WTC11 (cell line): ENCODE measurements around the gene SGO2. TPM values are rescaled to one million over a fixed set of nuclear protein-coding genes. Genes with fewer than 3 reads are reported as not detected.

Experiments used
- ATF3 ChIP-seq: sonication (generic); formaldehyde crosslinking; conservative IDR thresholded peaks from 2 replicates; pipeline ENCODE4 v1.8.1; 2022; ENCODE audit warnings: mild to moderate bottlenecking, missing genetic modification reagents
- ATF6 ChIP-seq: sonication (generic); formaldehyde crosslinking; IDR thresholded peaks from 2 replicates; pipeline ENCODE4 v1.8.1; 2023; ENCODE audit warnings: mild to moderate bottlenecking, missing genetic modification reagents
- CDX4 ChIP-seq: fragments of 250-450 bp; sonication (Bioruptor Pico); IDR thresholded peaks from 2 replicates; pipeline ENCODE4 v1.9.0; 2021; ENCODE audit warnings: moderate library complexity, mild to moderate bottlenecking, inconsistent platforms, borderline replicate concordance
- E2F4 ChIP-seq: sonication (generic); formaldehyde crosslinking; IDR thresholded peaks from 2 replicates; pipeline ENCODE4 v1.8.1; 2022; ENCODE audit warnings: low read depth, mild to moderate bottlenecking, moderate library complexity, missing genetic modification reagents, borderline replicate concordance
- FOXJ3 ChIP-seq: sonication (generic); formaldehyde crosslinking; IDR thresholded peaks from 2 replicates; pipeline ENCODE4 v1.9.0; 2021; ENCODE audit warnings: missing genetic modification reagents, mild to moderate bottlenecking, borderline replicate concordance
- FOXK1 ChIP-seq: sonication (generic); formaldehyde crosslinking; IDR thresholded peaks from 2 replicates; pipeline ENCODE4 v1.8.0; 2022; ENCODE audit warnings: mild to moderate bottlenecking, moderate library complexity, missing genetic modification reagents
- FOXP4 ChIP-seq: sonication (generic); formaldehyde crosslinking; IDR thresholded peaks from 2 replicates; pipeline ENCODE4 v1.8.0; 2022; ENCODE audit warnings: mild to moderate bottlenecking, missing genetic modification reagents
- GTF2I ChIP-seq: fragments of 250-450 bp; sonication (Bioruptor Pico); conservative IDR thresholded peaks from 2 replicates; pipeline ENCODE4 v1.4.0; 2021; ENCODE audit warnings: mild to moderate bottlenecking
- HMGA2 ChIP-seq: fragments of 250-450 bp; sonication (Bioruptor Pico); IDR thresholded peaks from 2 replicates; pipeline ENCODE4 v1.4.0; 2021; ENCODE audit warnings: mild to moderate bottlenecking, moderate library complexity
- HMGXB4 ChIP-seq: sonication (generic); formaldehyde crosslinking; IDR thresholded peaks from 2 replicates; pipeline ENCODE4 v1.8.1; 2023; ENCODE audit warnings: mild to moderate bottlenecking, moderate library complexity, missing genetic modification reagents
- IRF1 ChIP-seq: sonication (generic); formaldehyde crosslinking; IDR thresholded peaks from 2 replicates; pipeline ENCODE4 v1.8.0; 2023; ENCODE audit warnings: missing genetic modification reagents
- MYBL2 ChIP-seq: sonication (generic); formaldehyde crosslinking; IDR thresholded peaks from 2 replicates; pipeline ENCODE4 v1.8.1; 2023; ENCODE audit warnings: mild to moderate bottlenecking, moderate library complexity, missing genetic modification reagents
- NFATC4 ChIP-seq: fragments of 250-450 bp; sonication (Bioruptor Pico); IDR thresholded peaks from 2 replicates; pipeline ENCODE4 v1.9.0; 2021; ENCODE audit warnings: mild to moderate bottlenecking
- NFYB ChIP-seq: sonication (generic); formaldehyde crosslinking; conservative IDR thresholded peaks from 2 replicates; pipeline ENCODE4 v1.8.0; 2022; ENCODE audit warnings: low read depth, missing genetic modification reagents
- NR2C2 ChIP-seq: sonication (generic); formaldehyde crosslinking; IDR thresholded peaks from 2 replicates; pipeline ENCODE4 v1.8.0; 2022; ENCODE audit warnings: mild to moderate bottlenecking, missing genetic modification reagents
- PRRX2 ChIP-seq: fragments of 250-450 bp; sonication (Bioruptor Pico); IDR thresholded peaks from 2 replicates; pipeline ENCODE4 v1.8.0; 2021; ENCODE audit warnings: mild to moderate bottlenecking
- RORB ChIP-seq: fragments of 250-450 bp; sonication (Bioruptor Pico); IDR thresholded peaks from 2 replicates; pipeline ENCODE4 v1.9.0; 2021; ENCODE audit warnings: mild to moderate bottlenecking
- SMAD3 ChIP-seq: sonication (generic); formaldehyde crosslinking; IDR thresholded peaks from 2 replicates; pipeline ENCODE4 v1.8.0; 2022; ENCODE audit warnings: missing genetic modification reagents, mild to moderate bottlenecking, borderline replicate concordance
- SP1 ChIP-seq: sonication (generic); formaldehyde crosslinking; conservative IDR thresholded peaks from 2 replicates; pipeline ENCODE4 v1.8.1; 2022; ENCODE audit warnings: missing genetic modification reagents
- STAT6 ChIP-seq: sonication (generic); formaldehyde crosslinking; conservative IDR thresholded peaks from 2 replicates; pipeline ENCODE4 v1.8.1; 2023; ENCODE audit warnings: mild to moderate bottlenecking, low read depth, missing genetic modification reagents, moderate library complexity
- TEAD1 ChIP-seq: sonication (generic); formaldehyde crosslinking; IDR thresholded peaks from 2 replicates; pipeline ENCODE4 v1.8.0; 2022; ENCODE audit warnings: mild to moderate bottlenecking, missing genetic modification reagents
- TEAD4 ChIP-seq: sonication (generic); formaldehyde crosslinking; IDR thresholded peaks from 2 replicates; pipeline ENCODE4 v1.8.0; 2022; ENCODE audit warnings: mild to moderate bottlenecking, missing genetic modification reagents
- TP53 ChIP-seq: sonication (generic); formaldehyde crosslinking; IDR thresholded peaks from 2 replicates; pipeline ENCODE4 v1.8.1; 2023; ENCODE audit warnings: mild to moderate bottlenecking, missing genetic modification reagents
- ZNF396 ChIP-seq: fragments of 250-450 bp; sonication (Bioruptor Pico); IDR thresholded peaks from 2 replicates; pipeline ENCODE4 v1.8.0; 2021; ENCODE audit warnings: mild to moderate bottlenecking, moderate library complexity, borderline replicate concordance
- ZNF416 ChIP-seq: fragments of 250-450 bp; sonication (Bioruptor Pico); IDR thresholded peaks from 2 replicates; pipeline ENCODE4 v1.9.0; 2021; ENCODE audit warnings: mild to moderate bottlenecking, inconsistent platforms
- ZNF512 ChIP-seq: sonication (generic); formaldehyde crosslinking; IDR thresholded peaks from 2 replicates; pipeline ENCODE4 v1.8.1; 2022; ENCODE audit warnings: missing genetic modification reagents, borderline replicate concordance
- ZNF671 ChIP-seq: fragments of 250-450 bp; sonication (Bioruptor Pico); IDR thresholded peaks from 2 replicates; pipeline ENCODE4 v1.8.0; 2021; ENCODE audit warnings: mild to moderate bottlenecking
- total RNA-seq: library from RNA; stranded (reverse); gene quantifications from 3 replicates; pipeline ENCODE4 v1.2.3, GENCODE V29; 2021

The SGO2 gene
- total RNA-seq, 1 experiment from 2014 or later, result 34.1 TPM

GRCh38 chr2:200525882-200526651 is at the start of gene SGO2 (continued):
- TF ChIP-seq FOXJ3 (CRISPR knock-in tag) (no peak), E2F4 (CRISPR knock-in tag) (peak; percentile 91), TEAD4 (CRISPR knock-in tag) (0 out of 2 replicates have a peak, but pooled peaks have one; percentile 21), ZNF671 (CRISPR knock-in tag) (no peak), SP1 (peak; percentile 98), MYBL2 (CRISPR knock-in tag) (peak; percentile 100), ATF3 (no peak), ZNF416 (CRISPR knock-in tag) (no peak), HMGA2 (no peak), GTF2I (CRISPR knock-in tag) (no peak), FOXK1 (CRISPR knock-in tag) (peak; percentile 72), NFATC4 (CRISPR knock-in tag) (no peak), ZNF396 (CRISPR knock-in tag) (no peak), FOXP4 (CRISPR knock-in tag) (no peak), NR2C2 (no peak), NFYB (peak; percentile 55; the same call in 1 of the 2 replicates), IRF1 (no peak), RORB (CRISPR knock-in tag) (no peak), STAT6 (no peak), PRRX2 (CRISPR knock-in tag) (no peak), ATF6 (CRISPR knock-in tag) (no peak), SMAD3 (CRISPR knock-in tag) (no peak), TEAD1 (CRISPR knock-in tag) (peak; percentile 43), ZNF512 (CRISPR knock-in tag) (no peak), TP53 (CRISPR knock-in tag) (0 out of 2 replicates have a peak, but pooled peaks have one; percentile 66), CDX4 (CRISPR knock-in tag) (no peak), HMGXB4 (no peak; the same call in 1 of the 2 replicates)
